Measurements from ENCODE around the gene PRKCA. TPM values are rescaled to one million over a fixed set of nuclear protein-coding genes. Genes with fewer than 3 reads are reported as not detected.

The PRKCA gene
- total and polyA plus RNA-seq, 9 of the 15 experiments (the other 6 are each of a cell fraction or from before 2014, with no cell fraction given): 3.2 to 33.0 (median 17.8) TPM

- H3K4me2 ChIP-seq (ENCODE audit: insufficient read depth, low read length): no peak overlapping the region
- H3K4me3 ChIP-seq: no peak overlapping the region
- no peak for FAIRE-seq
- H2AFZ ChIP-seq (ENCODE audit: low read depth, low read length): no peak overlapping the region
- peaks cover 26% of the 10 kb centered on the region for H3K79me2 ChIP-seq (ENCODE audit: control insufficient read depth, insufficient read depth, low read length)
- no peaks in the 10 kb centered on the region for H3K9me1 ChIP-seq (ENCODE audit: control insufficient read depth, insufficient read depth, low read length)
- no peaks in the 10 kb centered on the region for H4K20me1 ChIP-seq (replicated peaks; ENCODE audit: control insufficient read depth, insufficient read depth, low read length)
- peaks cover 10 to 12% of the 10 kb centered on the region in 2 experiments; a peak in 4 of 5 replicates for H3K4me1 ChIP-seq (replicated peaks in 1 of 2; ENCODE audit: control insufficient read depth in 2 of 2, insufficient read depth in 2 of 2, low read length in 2 of 2)
- H3K27ac ChIP-seq (ENCODE audit: extremely low read depth, low read depth, low read length): no peak overlapping the region
- BruUV-seq (replicated peaks): no TSS peak
- ChIA-PET CTCF (ENCODE audit: low intra/inter-chr PET ratio) (no interaction called here), POLR2A (no interaction called here)
- no peaks in the 10 kb centered on the region for H3K36me3 ChIP-seq (ENCODE audit: control insufficient read depth, insufficient read depth, low read length)
- intact Hi-C loops (cut with micrococcal nuclease): no loop called here
- no peak for DNase-seq (ENCODE audit: extremely low read depth in 1 of 4, low spot score in 3 of 4)
- no peak for ATAC-seq
- WGBS (ENCODE audit: insufficient coverage, low coverage, missing lambda C conversion rate): 73% methylated on average over 8 of the region's 8 CpGs
- no peaks in the 10 kb centered on the region for H3K27me3 ChIP-seq (ENCODE audit: control insufficient read depth in 2 of 2, insufficient read depth in 2 of 2, low read length in 2 of 2)
- in situ Hi-C loops (cut with MboI): no loop called here
- TF ChIP-seq PPARD (CRISPR knock-in tag; IDR thresholded peaks at IDR 0.05) (no peak), MAZ (CRISPR knock-in tag; conservative IDR thresholded peaks at IDR 0.05 in 1 of 2, IDR thresholded peaks at IDR 0.05 in 1 of 2) (no peak), NFATC3 (IDR thresholded peaks at IDR 0.05) (no peak), MTA1 (IDR thresholded peaks at IDR 0.05; ENCODE audit: borderline replicate concordance) (no peak), RUNX1 (IDR thresholded peaks at IDR 0.05; ENCODE audit: low read depth) (no peak), TEAD2 (tag; IDR thresholded peaks at IDR 0.05) (no peak), TSC22D4 (tag; IDR thresholded peaks at IDR 0.05) (no peak), FUS (optimal IDR thresholded peaks at IDR 0.05; ENCODE audit: low read depth, low read length) (no peak), ZNF407 (IDR thresholded peaks at IDR 0.05; ENCODE audit: low read depth) (no peak), KAT2B (IDR thresholded peaks at IDR 0.05; ENCODE audit: low read depth, low read length) (no peak)
- TF ChIP-seq, protein P1, sequence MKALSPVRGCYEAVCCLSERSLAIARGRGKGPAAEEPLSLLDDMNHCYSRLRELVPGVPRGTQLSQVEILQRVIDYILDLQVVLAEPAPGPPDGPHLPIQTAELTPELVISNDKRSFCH (CRISPR knock-in tag; IDR thresholded peaks at IDR 0.05): no peak
- TF ChIP-seq, protein P1 (tag; IDR thresholded peaks at IDR 0.05): no peak
- no peak overlapping the region for H3K9ac ChIP-seq (ENCODE audit: insufficient read depth in 1 of 2, low read depth in 2 of 2, low read length in 2 of 2)
- no peaks in the 10 kb centered on the region for H3K9me3 ChIP-seq (replicated peaks; ENCODE audit: control insufficient read depth, insufficient read depth, low read depth, low read length)
These were observed 72.7 kb downstream of the PRKCA start for GRCh38 chr17:66375121-66375520.

All from K562 (cell line).